ENCODE results near the gene ZNHIT1. TPM values are rescaled to one million over a fixed set of nuclear protein-coding genes. Genes with fewer than 3 reads are reported as not detected.
"Not testable (repeated sequence)": the region's sequence is repeated elsewhere in the genome, so short reads cannot be mapped to it uniquely, and the experiment has no call there.

Gene ZNHIT1
- total and polyA plus RNA-seq, 4 donors = 52.7 to 149 (median 92.4) TPM

DNA sequence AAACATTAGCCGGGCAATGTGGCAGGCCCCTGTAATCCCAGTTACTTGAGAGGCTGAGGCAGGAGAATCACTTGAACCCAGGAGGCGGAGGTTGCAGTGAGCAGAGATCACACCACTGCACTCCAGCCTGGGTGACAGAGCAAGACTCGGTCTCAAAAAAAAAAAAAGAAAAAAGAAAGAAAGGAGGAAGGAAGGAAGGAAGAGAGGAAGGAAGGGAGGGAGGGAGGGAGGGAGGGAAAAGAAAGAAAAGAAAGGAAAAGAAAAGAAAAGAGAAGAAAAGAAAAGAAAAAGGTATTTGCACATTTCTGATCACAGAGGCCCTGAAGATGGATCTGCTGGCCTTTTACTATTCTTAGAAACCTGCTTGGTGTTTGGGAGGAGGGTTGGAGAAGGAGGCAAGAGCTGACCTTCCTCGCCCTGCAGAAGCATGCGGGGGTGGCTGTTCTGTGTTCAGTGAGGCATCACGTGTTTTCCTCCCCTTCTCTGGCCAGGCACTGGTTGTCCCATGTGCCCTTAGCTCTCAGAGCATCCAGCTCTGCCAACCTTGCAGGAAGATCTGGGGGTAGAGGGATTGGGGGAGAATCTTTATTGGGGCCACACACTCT lies 46.2 kb downstream of the ZNHIT1 start:
- H3K4me1 ChIP-seq (ENCODE audit: control insufficient read depth in 4 of 4, insufficient read depth in 4 of 4, low read length in 3 of 4); DNase-seq (ENCODE audit: low spot score); H3K27ac ChIP-seq (ENCODE audit: low read depth in 1 of 2, low read length in 2 of 2); H3K27me3 ChIP-seq (ENCODE audit: control insufficient read depth in 4 of 4, insufficient read depth in 4 of 4, low read length in 3 of 4); H3K9ac ChIP-seq (ENCODE audit: low read depth in 1 of 2, low read length in 2 of 2); H3K9me3 ChIP-seq (ENCODE audit: control insufficient read depth in 4 of 4, low read length in 3 of 4); H3K4me3 ChIP-seq (ENCODE audit: low read depth in 1 of 3, low read length in 3 of 3); H3K36me3 ChIP-seq (ENCODE audit: control insufficient read depth in 4 of 4, insufficient read depth in 3 of 4, low read depth in 1 of 4, low read length in 3 of 4): not testable (repeated sequence)
- WGBS = 52% methylated on average over 6 of the region's 6 CpGs
- TF ChIP-seq EGR1 (IDR thresholded peaks at IDR 0.05; ENCODE audit: low read depth in 2 of 2) (peak in 1 of 2 donors; percentile 86), RXRA (IDR thresholded peaks at IDR 0.05) (peak in 1 of 2 donors; percentile 7)

- 68% methylated on average over 17 of the region's 17 CpGs for WGBS
- Histone ChIP-seq H3K9ac (ENCODE audit: low read depth in 1 of 2, low read length in 2 of 2) (no peak overlapping the region), H3K4me3 (ENCODE audit: low read depth in 1 of 3, low read length in 3 of 3) (no peak overlapping the region), H3K36me3 (ENCODE audit: control insufficient read depth in 4 of 4, insufficient read depth in 3 of 4, low read depth in 1 of 4, low read length in 3 of 4) (no peaks in the 10 kb centered on the region), H3K9me3 (ENCODE audit: control insufficient read depth in 4 of 4, low read length in 3 of 4) (no peaks in the 10 kb centered on the region), H3K27ac (ENCODE audit: low read depth in 1 of 2, low read length in 2 of 2) (no peak overlapping the region), H3K4me1 (ENCODE audit: control insufficient read depth in 4 of 4, insufficient read depth in 4 of 4, low read length in 3 of 4) (peaks cover 0 to 2% (median 0%) of the 10 kb centered on the region in 4 donors), H3K27me3 (ENCODE audit: control insufficient read depth in 4 of 4, insufficient read depth in 4 of 4, low read length in 3 of 4) (no peaks in the 10 kb centered on the region)
- TF ChIP-seq GABPA (IDR thresholded peaks at IDR 0.05 in 1 of 2, conservative IDR thresholded peaks at IDR 0.05 in 1 of 2) (no peak), RXRA (IDR thresholded peaks at IDR 0.05) (no peak), EGR1 (IDR thresholded peaks at IDR 0.05; ENCODE audit: low read depth in 2 of 2) (no peak), HNF4G (IDR thresholded peaks at IDR 0.05) (no peak), CTCF (IDR thresholded peaks at IDR 0.05; ENCODE audit: low read depth, low read length, missing input control) (no peak), JUND (IDR thresholded peaks at IDR 0.05) (no peak), MAX (IDR thresholded peaks at IDR 0.05) (no peak), YY1 (IDR thresholded peaks at IDR 0.05) (no peak), NR2F2 (IDR thresholded peaks at IDR 0.05) (no peak), SP1 (IDR thresholded peaks at IDR 0.05) (no peak), FOXA2 (IDR thresholded peaks at IDR 0.05) (no peak), HNF4A (conservative IDR thresholded peaks at IDR 0.05) (no peak)
- no peak for DNase-seq (ENCODE audit: low spot score)
These were observed 47.9 kb downstream of the ZNHIT1 start for GRCh38 chr7:101265622-101266516.

- H3K4me1 ChIP-seq (ENCODE audit: control insufficient read depth in 4 of 4, insufficient read depth in 4 of 4, low read length in 3 of 4) = no peaks in the 10 kb centered on the region
- no peak overlapping the region for H3K4me3 ChIP-seq (ENCODE audit: low read depth in 1 of 3, low read length in 3 of 3)
- TF ChIP-seq MAX (IDR thresholded peaks at IDR 0.05) (no peak), ATF3 (IDR thresholded peaks at IDR 0.05) (no peak), CTCF (IDR thresholded peaks at IDR 0.05; ENCODE audit: low read depth, low read length, missing input control) (no peak), GABPA (IDR thresholded peaks at IDR 0.05 in 1 of 2, conservative IDR thresholded peaks at IDR 0.05 in 1 of 2) (no peak), EGR1 (IDR thresholded peaks at IDR 0.05; ENCODE audit: low read depth in 2 of 2) (no peak), FOXA1 (IDR thresholded peaks at IDR 0.05) (no peak), JUND (IDR thresholded peaks at IDR 0.05) (no peak), RAD21 (IDR thresholded peaks at IDR 0.05) (no peak), FOXA2 (IDR thresholded peaks at IDR 0.05) (no peak)
- TF ChIP-seq, protein P1, sequence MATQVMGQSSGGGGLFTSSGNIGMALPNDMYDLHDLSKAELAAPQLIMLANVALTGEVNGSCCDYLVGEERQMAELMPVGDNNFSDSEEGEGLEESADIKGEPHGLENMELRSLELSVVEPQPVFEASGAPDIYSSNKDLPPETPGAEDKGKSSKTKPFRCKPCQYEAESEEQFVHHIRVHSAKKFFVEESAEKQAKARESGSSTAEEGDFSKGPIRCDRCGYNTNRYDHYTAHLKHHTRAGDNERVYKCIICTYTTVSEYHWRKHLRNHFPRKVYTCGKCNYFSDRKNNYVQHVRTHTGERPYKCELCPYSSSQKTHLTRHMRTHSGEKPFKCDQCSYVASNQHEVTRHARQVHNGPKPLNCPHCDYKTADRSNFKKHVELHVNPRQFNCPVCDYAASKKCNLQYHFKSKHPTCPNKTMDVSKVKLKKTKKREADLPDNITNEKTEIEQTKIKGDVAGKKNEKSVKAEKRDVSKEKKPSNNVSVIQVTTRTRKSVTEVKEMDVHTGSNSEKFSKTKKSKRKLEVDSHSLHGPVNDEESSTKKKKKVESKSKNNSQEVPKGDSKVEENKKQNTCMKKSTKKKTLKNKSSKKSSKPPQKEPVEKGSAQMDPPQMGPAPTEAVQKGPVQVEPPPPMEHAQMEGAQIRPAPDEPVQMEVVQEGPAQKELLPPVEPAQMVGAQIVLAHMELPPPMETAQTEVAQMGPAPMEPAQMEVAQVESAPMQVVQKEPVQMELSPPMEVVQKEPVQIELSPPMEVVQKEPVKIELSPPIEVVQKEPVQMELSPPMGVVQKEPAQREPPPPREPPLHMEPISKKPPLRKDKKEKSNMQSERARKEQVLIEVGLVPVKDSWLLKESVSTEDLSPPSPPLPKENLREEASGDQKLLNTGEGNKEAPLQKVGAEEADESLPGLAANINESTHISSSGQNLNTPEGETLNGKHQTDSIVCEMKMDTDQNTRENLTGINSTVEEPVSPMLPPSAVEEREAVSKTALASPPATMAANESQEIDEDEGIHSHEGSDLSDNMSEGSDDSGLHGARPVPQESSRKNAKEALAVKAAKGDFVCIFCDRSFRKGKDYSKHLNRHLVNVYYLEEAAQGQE (IDR thresholded peaks at IDR 0.05) = no peak
- no peaks in the 10 kb centered on the region for H3K27me3 ChIP-seq (ENCODE audit: control insufficient read depth in 4 of 4, insufficient read depth in 4 of 4, low read length in 3 of 4)
- no peak overlapping the region for H3K9ac ChIP-seq (ENCODE audit: low read depth in 1 of 2, low read length in 2 of 2)
- H3K36me3 ChIP-seq (ENCODE audit: control insufficient read depth in 4 of 4, insufficient read depth in 3 of 4, low read depth in 1 of 4, low read length in 3 of 4) = peaks cover 0 to 3% (median 1%) of the 10 kb centered on the region in 4 donors
- no peaks in the 10 kb centered on the region for H3K9me3 ChIP-seq (ENCODE audit: control insufficient read depth in 4 of 4, low read length in 3 of 4)
- H3K27ac ChIP-seq (ENCODE audit: low read depth in 1 of 2, low read length in 2 of 2) = no peak overlapping the region
- WGBS = 91% methylated on average over 21 of the region's 21 CpGs
- no peak for DNase-seq (ENCODE audit: low spot score)
These were observed 51.7 kb downstream of the ZNHIT1 start for GRCh38 chr7:101269664-101270063.

Data from liver (tissue), 9 donors.